GM19463 (cell line): Measurements from ENCODE around the gene FGL2.
"Not testable (repeated sequence)": the region's sequence is repeated elsewhere in the genome, so short reads cannot be mapped to it uniquely, and the experiment has no call there.

Source experiments
- ATAC-seq: cut with Tn5 transposase; IDR thresholded peaks from one replicate; pipeline ENCODE4 v1.9.1; 2021; ENCODE audit warnings: mild to moderate bottlenecking, moderate library complexity; ENCODE audit not compliant: unreplicated experiment

The FGL2 gene

GRCh38 chr7:77216181-77216845 is 16.7 kb upstream of the FGL2 start:
- ATAC-seq, result no peak

GRCh38 chr7:77209479-77210139 is 10.0 kb upstream of the FGL2 start:
- ATAC-seq, result no peak

- no peak for ATAC-seq
These were observed 8.8 kb upstream of the FGL2 start for GRCh38 chr7:77208416-77208815.

DNA sequence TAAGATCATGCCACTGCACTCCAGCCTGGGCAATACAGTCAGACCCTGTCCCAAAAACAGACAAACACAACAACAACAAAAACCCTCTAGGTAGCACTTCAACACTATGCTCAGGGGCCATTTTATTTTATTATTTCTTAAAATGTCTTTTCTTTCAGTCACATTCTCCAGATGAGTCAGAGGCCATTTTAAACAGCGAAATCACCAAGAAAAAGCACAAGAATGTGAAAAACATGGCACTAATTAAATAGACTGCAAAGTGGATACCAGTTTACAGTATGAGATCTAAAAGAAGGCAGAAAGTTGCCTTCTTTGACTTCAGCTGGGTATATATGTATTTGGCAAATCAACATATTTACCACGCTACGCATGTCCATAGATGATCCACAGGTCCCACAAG is 6.1 kb upstream of the FGL2 start:
- no peak for ATAC-seq

DNA sequence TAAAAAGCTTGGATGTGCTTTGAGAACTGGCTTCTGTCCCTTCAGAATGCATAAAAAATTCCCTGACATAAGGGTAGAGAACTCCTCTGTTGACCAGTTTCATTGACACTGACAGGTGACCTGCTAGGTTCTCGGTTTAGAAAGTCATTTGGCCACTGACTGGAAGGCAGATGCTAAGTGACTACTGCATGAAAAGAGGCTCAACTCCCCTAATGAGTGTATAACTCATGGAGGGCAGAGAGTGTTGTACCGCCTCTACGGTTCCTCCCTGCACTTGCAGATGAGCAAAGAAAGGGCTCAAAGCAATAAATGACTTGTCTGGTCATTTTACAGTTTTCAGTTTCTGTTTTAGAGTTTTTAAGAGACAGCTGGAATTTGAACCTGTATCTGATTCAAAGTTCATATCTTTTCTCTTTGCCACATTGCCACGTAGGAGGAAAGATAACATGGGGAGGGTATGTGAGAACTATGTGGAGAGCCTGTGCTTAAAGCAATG is 2.9 kb upstream of the FGL2 start:
- ATAC-seq, result peak; percentile 93

DNA sequence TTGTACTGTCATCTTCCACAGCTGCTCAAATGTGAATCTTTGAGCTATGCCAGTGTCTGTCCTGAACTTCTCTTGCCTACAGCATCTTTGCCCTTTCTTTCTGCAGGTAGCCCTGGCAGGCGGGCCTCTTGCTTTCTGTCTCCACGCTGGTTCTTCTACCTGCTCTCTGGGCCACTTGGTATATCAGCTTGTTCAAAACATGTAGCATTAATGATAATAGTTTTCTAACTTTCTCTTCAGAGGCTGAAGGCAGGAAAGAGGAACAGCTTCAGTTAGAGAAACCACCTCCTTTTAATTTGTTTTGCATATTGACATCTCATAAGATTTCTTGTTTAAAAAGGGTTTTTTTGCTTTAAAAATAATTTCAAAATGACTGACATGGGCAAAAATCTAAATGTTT is 923 bp upstream of the FGL2 start:
- ATAC-seq, result no peak

- no peak for ATAC-seq
These were observed 2.5 kb downstream of the FGL2 start for GRCh38 chr7:77197141-77197540.

DNA sequence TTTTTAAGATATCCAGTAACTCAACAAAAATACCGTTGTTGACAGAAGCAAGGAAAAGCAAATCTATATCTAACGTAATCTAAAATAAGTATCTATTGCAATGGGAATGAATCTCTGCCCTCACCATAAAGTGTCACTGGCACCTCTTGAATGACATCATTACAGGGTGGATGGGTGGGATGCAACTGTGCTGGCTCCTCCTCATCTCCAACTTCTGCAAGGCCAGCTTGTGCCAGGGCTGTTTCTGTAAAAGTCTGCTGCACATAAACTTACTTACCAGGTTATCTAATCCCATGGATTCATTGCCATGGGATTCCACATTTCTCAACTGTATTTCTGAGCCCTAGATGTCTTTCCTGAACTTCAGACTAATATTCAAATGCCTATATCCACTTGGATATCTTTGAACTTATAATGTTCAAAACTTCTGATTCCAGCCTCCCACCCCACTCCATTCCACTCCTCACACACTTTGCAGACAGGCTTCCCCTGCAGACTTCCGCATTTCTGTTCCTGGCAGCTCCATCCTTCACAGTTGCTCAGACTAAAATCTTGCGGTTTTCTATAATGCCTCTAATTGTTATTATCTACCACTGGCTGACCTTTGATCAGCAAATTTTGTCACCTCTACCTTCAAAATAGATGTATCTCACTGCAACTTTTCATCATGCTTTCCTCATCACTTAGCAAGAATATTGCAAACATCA is 10.7 kb downstream of the FGL2 start:
- no peak for ATAC-seq

- no peak for ATAC-seq
These were observed 13.8 kb downstream of the FGL2 start for GRCh38 chr7:77185866-77186265.

GRCh38 chr7:77184990-77185389 is 14.6 kb downstream of the FGL2 start:
- no peak for ATAC-seq

- ATAC-seq, result no peak
These were observed 15.2 kb downstream of the FGL2 start for GRCh38 chr7:77184463-77184862.

- ATAC-seq, result no peak
These were observed 17.4 kb downstream of the FGL2 start for GRCh38 chr7:77182261-77182660.

GRCh38 chr7:77181734-77182133 is 17.9 kb downstream of the FGL2 start:
- ATAC-seq, result no peak

DNA sequence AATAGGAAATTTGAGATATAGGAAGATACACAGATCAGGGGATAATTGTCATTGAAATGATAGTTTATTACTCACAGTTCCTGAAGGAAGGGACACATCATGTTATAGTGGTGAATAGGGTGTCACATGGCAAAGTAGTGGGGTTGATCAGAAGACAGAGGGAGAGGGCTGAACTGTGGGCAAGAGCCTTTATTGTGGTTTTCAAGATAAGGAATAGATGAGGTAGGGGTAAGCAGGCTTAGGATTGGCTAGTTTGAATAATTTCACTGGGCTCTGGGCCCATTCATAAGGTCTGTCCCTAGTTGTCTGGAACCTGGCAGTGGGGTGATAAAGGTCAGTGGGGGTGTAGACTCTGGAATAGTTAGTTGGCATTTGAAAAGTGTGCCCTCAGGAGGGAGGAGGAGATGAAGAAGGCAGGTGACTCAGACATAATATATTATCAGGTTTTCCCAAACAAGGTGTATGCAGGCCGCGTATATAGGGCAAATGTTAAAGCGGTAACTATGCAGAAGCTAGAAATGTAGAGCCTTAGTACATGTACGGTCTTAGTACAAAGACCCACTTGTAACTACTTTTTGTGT is 18.5 kb downstream of the FGL2 start:
- no peak for ATAC-seq

DNA sequence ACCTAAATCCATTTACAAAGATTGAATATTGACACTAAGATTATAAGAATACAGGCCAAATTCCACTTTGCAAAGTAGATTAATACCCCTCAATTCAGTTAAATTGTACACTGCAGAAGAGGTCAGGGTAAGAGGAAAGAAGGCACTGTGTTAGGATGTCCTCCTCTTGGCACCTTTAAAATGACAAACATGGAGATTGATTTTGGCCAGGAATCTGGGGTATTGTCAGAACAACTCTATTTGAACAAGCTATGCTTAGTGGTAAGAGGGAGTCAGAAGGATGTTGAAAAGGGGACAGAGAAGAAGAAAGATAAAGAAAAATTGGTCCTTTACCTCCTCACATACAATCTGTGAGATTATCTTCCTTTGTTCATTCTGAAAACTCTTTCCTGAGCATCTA is 21.6 kb downstream of the FGL2 start:
- ATAC-seq, result not testable (repeated sequence)

- not testable (repeated sequence) for ATAC-seq
These were observed 22.2 kb downstream of the FGL2 start for GRCh38 chr7:77177321-77177904.

GRCh38 chr7:77175274-77175800 is 24.3 kb downstream of the FGL2 start:
- peak; percentile 75 for ATAC-seq

DNA sequence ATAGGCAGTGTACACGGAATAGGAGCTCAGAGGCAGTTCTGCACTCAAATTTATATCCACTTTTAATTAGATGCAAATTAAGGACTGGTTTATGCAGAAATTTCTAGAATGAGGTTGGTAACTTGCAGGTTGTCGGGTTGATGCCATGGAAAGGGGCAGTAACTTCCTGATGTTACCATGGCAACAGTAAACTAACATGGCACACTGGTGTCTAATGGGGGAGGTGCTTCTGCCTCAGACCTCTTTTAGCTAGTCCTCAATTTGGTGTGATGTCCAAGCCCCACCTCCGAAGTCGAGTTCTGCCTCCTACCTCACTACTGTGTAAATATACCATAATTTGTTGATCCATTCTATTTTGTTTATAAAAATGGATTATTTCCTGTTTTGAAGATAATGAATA is 25.2 kb downstream of the FGL2 start:
- ATAC-seq, result not testable (repeated sequence)

DNA sequence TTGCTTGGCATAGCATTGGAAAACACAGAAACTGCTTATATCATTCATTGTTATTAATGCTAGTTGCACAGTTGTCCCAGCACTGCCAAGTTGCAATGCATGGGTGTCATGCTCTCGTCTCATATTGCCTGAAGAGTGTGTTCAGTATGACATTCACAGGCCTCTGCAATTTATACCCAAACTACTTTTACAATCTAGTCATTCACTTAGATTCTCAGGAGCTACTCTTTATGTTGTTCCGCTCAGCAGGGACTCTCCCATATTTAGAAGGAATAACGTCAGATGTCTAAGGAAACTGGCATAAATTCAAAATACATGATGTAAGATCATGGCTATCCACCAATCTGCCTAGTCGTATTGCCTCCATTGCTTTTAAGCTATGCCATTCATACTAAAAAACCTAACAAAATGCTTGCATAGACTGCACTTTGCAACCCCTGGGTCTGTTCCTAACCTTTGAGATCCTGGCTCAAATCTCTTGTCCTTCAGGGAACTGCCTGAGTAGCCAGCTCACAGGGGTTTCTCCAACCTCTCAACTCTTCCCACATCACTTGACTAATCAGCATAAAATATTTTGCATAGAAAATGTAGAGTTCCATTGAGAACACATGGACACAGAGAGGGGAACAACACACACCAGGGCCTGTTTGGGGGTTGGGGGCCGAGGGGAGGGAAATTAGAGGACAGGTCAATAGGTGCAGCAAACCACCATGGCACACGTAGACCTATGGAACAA is 27.0 kb downstream of the FGL2 start:
- not testable (repeated sequence) for ATAC-seq

GRCh38 chr7:77171073-77171472 is 28.5 kb downstream of the FGL2 start:
- not testable (repeated sequence) for ATAC-seq
